Loucy (cell line): ENCODE data around the gene FBXL14.

Experiments used
- H2AFZ ChIP-seq: fragments of 200-600 bp; sonication (generic); 2 replicates; pipeline ENCODE4 v1.6.0; 2016; ENCODE audit warnings: antibody characterized with exemption, mild to moderate bottlenecking, low read length, moderate library complexity
- H3F3A ChIP-seq: fragments of 200-600 bp; 2 replicates; pipeline ENCODE4 v1.6.0; 2016; ENCODE audit warnings: antibody characterized with exemption, low read depth, mild to moderate bottlenecking
- H3K27me3 ChIP-seq: fragments of 200-600 bp; sonication (generic); 2 replicates; pipeline ENCODE4 v1.6.1; 2014; ENCODE audit warnings: low read length, mild to moderate bottlenecking; ENCODE audit not compliant: insufficient read depth, poor library complexity, severe bottlenecking
- H3K36me3 ChIP-seq: fragments of 200-600 bp; sonication (generic); 2 replicates; pipeline ENCODE4 v1.6.1; 2016; ENCODE audit warnings: low read length; ENCODE audit not compliant: insufficient read depth
- H3K4me1 ChIP-seq: fragments of 200-600 bp; sonication (generic); 2 replicates; pipeline ENCODE4 v1.5.1; 2014; ENCODE audit warnings: low read length, mild to moderate bottlenecking; ENCODE audit not compliant: insufficient read depth, poor library complexity, severe bottlenecking
- H3K4me2 ChIP-seq: fragments of 200-600 bp; sonication (generic); 2 replicates; pipeline ENCODE4 v1.6.0; 2014; ENCODE audit warnings: antibody characterized with exemption, low read length, low read depth, mild to moderate bottlenecking; ENCODE audit not compliant: poor library complexity, severe bottlenecking
- H3K4me3 ChIP-seq: fragments of 200-600 bp; sonication (generic); 2 replicates; pipeline ENCODE4 v1.5.1; 2014; ENCODE audit warnings: low read length, mild to moderate bottlenecking, mixed read lengths; ENCODE audit not compliant: poor library complexity, severe bottlenecking
- H3K79me2 ChIP-seq: fragments of 200-600 bp; sonication (generic); 2 replicates; pipeline ENCODE4 v1.6.1; 2014; ENCODE audit warnings: low read length; ENCODE audit not compliant: insufficient read depth
- H3K9ac ChIP-seq: fragments of 200-600 bp; sonication (generic); 2 replicates; pipeline ENCODE4 v1.6.0; 2014; ENCODE audit warnings: mild to moderate bottlenecking, low read depth, low read length, moderate library complexity; ENCODE audit not compliant: poor library complexity, severe bottlenecking
- H3K9me2 ChIP-seq: fragments of 200-600 bp; sonication (generic); replicated peaks from 2 replicates; pipeline ENCODE4 v1.6.1; 2016; ENCODE audit warnings: low read depth, low read length, mixed read lengths
- H3K9me3 ChIP-seq: fragments of 200-600 bp; sonication (generic); 2 replicates; pipeline ENCODE4 v1.6.1; 2014; ENCODE audit warnings: mild to moderate bottlenecking, antibody characterized with exemption, low read length, low read depth; ENCODE audit not compliant: insufficient read depth
- H4K20me1 ChIP-seq: fragments of 200-600 bp; sonication (generic); 2 replicates; pipeline ENCODE4 v1.6.0; 2014; ENCODE audit warnings: antibody characterized with exemption, low read length, mild to moderate bottlenecking; ENCODE audit not compliant: insufficient read depth, poor library complexity, severe bottlenecking
- CTCF ChIP-seq: fragments of 200-600 bp; sonication (generic); conservative IDR thresholded peaks from 2 replicates; pipeline ENCODE4 v1.5.1; 2014; ENCODE audit warnings: mild to moderate bottlenecking, antibody characterized with exemption, low read length
- EZH2phosphoT487 ChIP-seq: fragments of 200-600 bp; IDR thresholded peaks from 2 replicates; pipeline ENCODE4 v1.6.1; 2018; ENCODE audit warnings: antibody characterized with exemption, mild to moderate bottlenecking, moderate library complexity, borderline replicate concordance

FBXL14 gene

GRCh38 chr12:1628666-1629337, 34.4 kb upstream of the FBXL14 start, which contains the start of gene WNT5B:
TSS of gene WNT5B (plus strand) at chr12:1629231. CDS start at chr12:1631355, 2,124 bp downstream.
- Histone ChIP-seq H4K20me1 (no peaks in the 10 kb centered on the region), H3K36me3 (no peaks in the 10 kb centered on the region), H3K4me2 (peak within 1 kb of the TSS; percentile 91), H3K9me2 (no peaks in the 10 kb centered on the region), H3K4me1 (peaks cover 15% of the 10 kb centered on the region), H3K27me3 (peaks cover 4% of the 10 kb centered on the region), H3K79me2 (no peaks in the 10 kb centered on the region), H3K9ac (peak within 1 kb of the TSS; percentile 67), H3K4me3 (peak within 1 kb of the TSS; percentile 81), H3K9me3 (no peaks in the 10 kb centered on the region), H2AFZ (peak within 1 kb of the TSS; percentile 95), H3F3A (no peaks in the 10 kb centered on the region)
- TF ChIP-seq EZH2phosphoT487 (no peak), CTCF (no peak)

GRCh38 chr12:1622406-1622805, 28.0 kb upstream of the FBXL14 start:
- Histone ChIP-seq H3K79me2 (no peaks in the 10 kb centered on the region), H3K9me3 (no peaks in the 10 kb centered on the region), H3K9me2 (no peaks in the 10 kb centered on the region), H3K9ac (no peak overlapping the region), H3K4me3 (no peak overlapping the region), H3K27me3 (no peaks in the 10 kb centered on the region), H4K20me1 (no peaks in the 10 kb centered on the region), H3K4me1 (peaks cover 14% of the 10 kb centered on the region), H2AFZ (no peak overlapping the region), H3K4me2 (no peak overlapping the region), H3F3A (no peaks in the 10 kb centered on the region), H3K36me3 (no peaks in the 10 kb centered on the region)
- TF ChIP-seq CTCF: no peak
- TF ChIP-seq EZH2phosphoT487: no peak

GRCh38 chr12:1620092-1620491, 25.7 kb upstream of the FBXL14 start:
- Histone ChIP-seq H3K4me1 (peaks cover 15% of the 10 kb centered on the region), H3F3A (no peaks in the 10 kb centered on the region), H3K36me3 (no peaks in the 10 kb centered on the region), H3K9me2 (no peaks in the 10 kb centered on the region), H2AFZ (0 out of 2 replicates have a peak overlapping the region, but pooled peaks have one; percentile 28), H4K20me1 (no peaks in the 10 kb centered on the region), H3K4me3 (no peak overlapping the region), H3K9me3 (no peaks in the 10 kb centered on the region), H3K9ac (no peak overlapping the region), H3K79me2 (no peaks in the 10 kb centered on the region), H3K4me2 (peak overlapping the region; percentile 10), H3K27me3 (no peaks in the 10 kb centered on the region)
- TF ChIP-seq CTCF (no peak), EZH2phosphoT487 (no peak)
